BE2C (cell line): ENCODE data around the gene ZFP62.
"Not testable (repeated sequence)": the region's sequence is repeated elsewhere in the genome, so short reads cannot be mapped to it uniquely, and the experiment has no call there.

Source experiments
- DNase-seq: peaks from one replicate; pipeline ENCODE4 v3.0.0-alpha.2; 2020
- H3K27me3 ChIP-seq: fragments of 250-450 bp; sonication (Bioruptor Pico); 2 replicates; pipeline ENCODE4 v1.5.1; 2020; ENCODE audit warnings: mild to moderate bottlenecking
- H3K36me3 ChIP-seq: fragments of 250-450 bp; sonication (Bioruptor Pico); 2 replicates; pipeline ENCODE4 v1.5.1; 2020; ENCODE audit warnings: mild to moderate bottlenecking
- H3K4me1 ChIP-seq: fragments of 250-450 bp; sonication (Bioruptor Pico); 2 replicates; pipeline ENCODE4 v1.5.1; 2020
- H3K4me3 ChIP-seq: 2 replicates; pipeline ENCODE4 v1.5.1; 2011; ENCODE audit warnings: low read depth, low read length
- H3K9me3 ChIP-seq: fragments of 250-450 bp; sonication (Bioruptor Pico); 2 replicates; pipeline ENCODE4 v1.5.1; 2020
- TF ChIP-seq, protein P1 (sequence below): IDR thresholded peaks from 2 replicates; pipeline ENCODE4 v1.5.1; 2012; ENCODE audit warnings: mild to moderate bottlenecking, low read depth, low read length

Gene ZFP62

DNA sequence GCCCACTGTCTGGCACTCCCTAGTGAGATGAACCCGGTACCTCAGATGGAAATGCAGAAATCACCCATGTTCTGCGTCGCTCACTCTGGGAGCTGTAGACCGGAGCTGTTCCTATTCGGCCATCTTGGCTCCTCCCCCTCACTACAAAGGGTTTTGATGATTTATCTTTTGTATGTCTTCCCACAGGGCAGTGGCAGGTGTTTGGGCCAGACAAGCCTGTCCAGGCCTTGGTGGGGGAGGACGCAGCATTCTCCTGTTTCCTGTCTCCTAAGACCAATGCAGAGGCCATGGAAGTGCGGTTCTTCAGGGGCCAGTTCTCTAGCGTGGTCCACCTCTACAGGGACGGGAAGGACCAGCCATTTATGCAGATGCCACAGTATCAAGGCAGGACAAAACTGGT, 47.3 kb upstream of the ZFP62 start:
- H3K4me3 ChIP-seq = no peak overlapping the region

DNA sequence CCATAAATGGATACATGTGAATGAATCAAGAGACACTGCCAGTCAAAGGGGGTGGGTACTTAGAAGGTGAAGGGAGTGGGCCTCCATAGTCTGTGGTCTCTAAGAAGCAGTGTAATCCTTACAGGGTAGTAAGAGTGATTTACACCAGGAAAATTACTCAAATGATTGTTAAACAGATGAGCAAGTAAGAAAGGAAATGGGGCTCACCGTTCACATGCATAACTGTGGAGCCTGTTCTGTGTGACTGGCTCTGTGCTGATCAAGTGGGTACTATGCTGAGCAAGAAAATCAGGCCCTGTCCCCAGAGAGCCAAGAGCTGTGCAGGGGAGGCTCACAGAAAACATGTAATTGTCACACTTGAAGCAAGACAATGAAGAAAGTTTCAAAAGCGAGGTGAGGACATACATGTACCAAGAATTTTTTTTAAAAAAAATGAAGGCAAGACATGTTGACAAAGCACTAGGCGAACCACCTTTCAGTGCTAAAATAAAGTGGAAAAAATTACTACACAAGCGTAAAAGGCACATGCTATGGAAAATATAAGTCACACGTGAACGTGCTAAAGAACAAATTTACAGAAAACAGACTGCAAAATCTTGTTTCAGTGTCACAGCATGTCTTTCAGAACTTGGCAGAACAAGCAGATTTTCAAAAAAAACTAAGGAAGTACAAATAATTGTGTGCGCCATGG, 40.4 kb upstream of the ZFP62 start:
- Histone ChIP-seq H3K27me3 (no peaks in the 10 kb centered on the region), H3K9me3 (no peaks in the 10 kb centered on the region), H3K4me1 (no peaks in the 10 kb centered on the region), H3K36me3 (no peaks in the 10 kb centered on the region), H3K4me3 (no peak overlapping the region)
- no peak for DNase-seq
- TF ChIP-seq, protein P1, sequence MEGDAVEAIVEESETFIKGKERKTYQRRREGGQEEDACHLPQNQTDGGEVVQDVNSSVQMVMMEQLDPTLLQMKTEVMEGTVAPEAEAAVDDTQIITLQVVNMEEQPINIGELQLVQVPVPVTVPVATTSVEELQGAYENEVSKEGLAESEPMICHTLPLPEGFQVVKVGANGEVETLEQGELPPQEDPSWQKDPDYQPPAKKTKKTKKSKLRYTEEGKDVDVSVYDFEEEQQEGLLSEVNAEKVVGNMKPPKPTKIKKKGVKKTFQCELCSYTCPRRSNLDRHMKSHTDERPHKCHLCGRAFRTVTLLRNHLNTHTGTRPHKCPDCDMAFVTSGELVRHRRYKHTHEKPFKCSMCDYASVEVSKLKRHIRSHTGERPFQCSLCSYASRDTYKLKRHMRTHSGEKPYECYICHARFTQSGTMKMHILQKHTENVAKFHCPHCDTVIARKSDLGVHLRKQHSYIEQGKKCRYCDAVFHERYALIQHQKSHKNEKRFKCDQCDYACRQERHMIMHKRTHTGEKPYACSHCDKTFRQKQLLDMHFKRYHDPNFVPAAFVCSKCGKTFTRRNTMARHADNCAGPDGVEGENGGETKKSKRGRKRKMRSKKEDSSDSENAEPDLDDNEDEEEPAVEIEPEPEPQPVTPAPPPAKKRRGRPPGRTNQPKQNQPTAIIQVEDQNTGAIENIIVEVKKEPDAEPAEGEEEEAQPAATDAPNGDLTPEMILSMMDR = no peak

More for the DNA sequence above, 47.3 kb upstream of the ZFP62 start:
- Histone ChIP-seq H3K4me1 (no peaks in the 10 kb centered on the region), H3K27me3 (peaks cover 3% of the 10 kb centered on the region; the same call in 1 of the 2 replicates), H3K36me3 (no peaks in the 10 kb centered on the region), H3K9me3 (no peaks in the 10 kb centered on the region)
- TF ChIP-seq, protein P1 = no peak
- no peak for DNase-seq

DNA sequence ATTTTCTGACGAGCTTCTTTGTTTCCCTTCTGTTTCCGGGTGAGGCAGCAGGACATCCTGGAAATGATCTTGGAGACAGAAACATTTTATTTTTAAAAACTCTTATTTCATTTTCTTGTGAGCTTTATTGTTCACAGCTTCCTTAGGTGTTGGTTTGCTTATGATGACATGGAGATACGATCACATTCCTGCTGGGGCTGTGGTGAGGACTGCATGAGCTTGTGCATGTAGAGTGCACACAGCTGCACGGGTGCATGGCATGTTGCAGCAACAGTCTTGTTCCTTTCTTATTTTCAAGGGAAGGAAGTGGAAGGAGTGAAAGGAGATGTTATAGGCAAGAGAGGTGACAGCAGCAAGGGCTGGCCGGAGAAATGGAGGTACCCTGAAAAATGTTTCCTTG, 39.1 kb upstream of the ZFP62 start:
- Histone ChIP-seq H3K36me3 (no peaks in the 10 kb centered on the region), H3K4me1 (no peaks in the 10 kb centered on the region), H3K9me3 (no peaks in the 10 kb centered on the region), H3K4me3 (no peak overlapping the region), H3K27me3 (no peaks in the 10 kb centered on the region)
- TF ChIP-seq, protein P1 = no peak
- DNase-seq = no peak

DNA sequence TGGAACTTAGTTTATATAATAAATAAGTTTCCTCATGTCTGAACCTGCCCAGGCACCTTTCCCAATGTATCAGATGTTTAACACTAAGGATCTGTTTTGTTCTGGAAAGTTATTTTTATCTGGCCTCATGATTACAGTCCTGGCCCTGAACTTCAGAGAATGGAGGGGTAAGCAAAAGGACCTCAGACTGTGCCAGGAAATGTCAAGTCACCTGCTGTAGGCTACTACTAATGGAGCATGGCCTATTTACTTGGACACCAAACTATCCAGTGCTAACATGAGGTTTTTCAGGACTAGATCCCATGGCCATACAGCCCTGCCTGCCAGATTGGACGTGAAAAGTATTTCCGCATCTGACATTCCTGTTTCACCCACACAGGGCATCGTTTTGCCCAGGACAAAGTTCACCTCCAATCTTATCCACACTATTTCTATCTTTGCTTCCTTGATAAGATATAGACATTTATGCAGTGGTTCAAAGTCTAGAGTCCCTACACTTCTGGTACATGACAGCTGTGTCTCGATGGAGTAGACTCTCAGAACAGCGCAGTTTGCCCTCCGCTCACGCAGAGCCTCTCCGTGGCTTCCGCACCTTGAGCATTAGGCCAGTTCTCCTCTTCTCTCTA, 37.7 kb upstream of the ZFP62 start, which contains the start of gene BTNL8:
BTNL8 (plus strand) TSS at position 539 of the 626 bp plus-strand sequence. CDS start 152 bp downstream, outside the sequence.
- Histone ChIP-seq H3K27me3 (no peaks in the 10 kb centered on the region), H3K4me3 (no peak within 1 kb of the TSS), H3K9me3 (no peaks in the 10 kb centered on the region), H3K4me1 (no peaks in the 10 kb centered on the region), H3K36me3 (no peaks in the 10 kb centered on the region)
- TF ChIP-seq, protein P1 = no peak
- no peak for DNase-seq

DNA sequence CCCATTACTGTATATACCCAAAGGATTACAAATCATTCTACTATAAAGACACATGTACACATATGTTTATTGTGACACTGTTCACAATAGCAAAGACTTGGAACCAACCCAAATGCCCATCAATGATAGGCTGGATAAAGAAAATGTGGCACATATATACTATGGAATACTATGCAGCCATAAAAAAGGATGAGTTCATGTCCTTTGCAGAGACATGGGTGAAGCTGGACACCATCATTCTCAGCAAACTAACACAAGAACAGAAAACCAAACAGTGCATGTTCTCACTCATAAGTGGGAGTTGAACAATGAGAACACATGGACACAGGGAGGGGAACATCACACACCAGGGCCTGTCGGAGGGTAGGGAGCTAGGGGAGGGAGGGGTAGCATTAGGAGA, 34.3 kb upstream of the ZFP62 start:
- H3K36me3 ChIP-seq, DNase-seq, H3K9me3 ChIP-seq, H3K27me3 ChIP-seq, H3K4me3 ChIP-seq, H3K4me1 ChIP-seq: not testable (repeated sequence)

DNA sequence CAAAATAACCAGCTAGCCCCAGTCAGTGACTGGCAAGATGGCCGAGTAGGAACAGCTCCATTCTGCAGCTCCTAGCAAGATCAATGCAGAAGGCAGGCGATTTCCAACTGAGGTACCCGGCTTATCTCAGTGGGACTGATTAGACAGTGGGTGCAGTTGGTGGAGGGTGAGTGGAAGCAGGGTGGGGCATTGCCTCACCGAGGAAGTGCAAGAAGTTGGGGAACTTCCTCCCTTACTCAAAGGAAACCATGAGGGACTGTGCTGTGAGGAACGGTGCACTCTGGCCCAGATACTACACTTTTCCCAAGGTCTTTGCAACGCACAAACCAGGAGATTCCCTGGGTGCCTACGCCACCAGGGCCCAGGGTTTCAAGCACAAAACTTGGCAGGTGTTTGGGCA, 28.3 kb upstream of the ZFP62 start:
- TF ChIP-seq, protein P1 = no peak
- Histone ChIP-seq H3K4me3 (no peak overlapping the region), H3K27me3 (peaks cover 9% of the 10 kb centered on the region), H3K9me3 (no peaks in the 10 kb centered on the region), H3K4me1 (no peaks in the 10 kb centered on the region), H3K36me3 (no peaks in the 10 kb centered on the region)
- no peak for DNase-seq

DNA sequence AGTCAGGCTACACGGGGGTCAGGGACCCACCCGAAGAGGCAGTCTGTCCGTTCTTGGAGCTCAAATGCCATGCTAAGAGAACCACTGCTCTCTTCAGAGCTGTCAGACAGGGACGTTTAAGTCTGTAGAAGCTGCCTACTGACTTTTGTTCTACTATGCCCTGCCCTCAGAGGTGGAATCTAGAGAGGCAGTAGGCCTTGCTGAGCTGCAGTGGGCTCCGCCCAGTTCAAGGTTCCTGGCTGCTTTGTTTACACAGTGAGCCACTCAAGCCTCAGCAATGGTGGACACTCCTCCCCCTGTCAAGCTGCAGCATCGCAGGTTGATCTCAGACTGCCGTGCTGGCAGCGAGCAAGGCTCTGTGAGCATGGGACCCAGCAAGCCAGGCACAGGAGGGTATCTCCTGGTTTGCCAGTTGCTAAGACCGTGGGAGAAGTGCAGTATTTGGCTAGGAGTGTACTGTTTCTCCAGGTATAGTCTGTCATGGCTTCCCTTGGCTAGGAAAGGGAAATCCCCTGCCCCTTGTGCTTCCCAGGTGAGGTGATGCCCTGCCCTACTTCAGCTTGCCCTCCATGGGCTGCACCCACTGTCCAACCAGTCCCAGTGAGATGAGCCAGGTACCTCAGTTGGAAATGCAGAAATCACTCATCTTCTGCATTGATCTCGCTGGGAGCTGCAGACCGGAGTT, 24.9 kb upstream of the ZFP62 start:
- H3K4me3 ChIP-seq, H3K27me3 ChIP-seq, DNase-seq, H3K9me3 ChIP-seq, H3K4me1 ChIP-seq, H3K36me3 ChIP-seq: not testable (repeated sequence)
